IPS-18c (cell line): ENCODE measurements around the gene EGR1.
A peak's percentile ranks its signal among the peaks of the same experiment; 100 is the strongest.
"Not testable (repeated sequence)": the region's sequence is repeated elsewhere in the genome, so short reads cannot be mapped to it uniquely, and the experiment has no call there.

Experiments used
- H3K4me3 ChIP-seq: 2 replicates; pipeline ENCODE4 v1.7.0; 2013; ENCODE audit warnings: low read depth, mild to moderate bottlenecking, low read length, moderate library complexity; ENCODE audit not compliant: insufficient read depth
- H3K9me3 ChIP-seq: one replicate; pipeline ENCODE4 v1.6.1; 2013; ENCODE audit warnings: mild to moderate bottlenecking, low read length, moderate library complexity; ENCODE audit not compliant: control insufficient read depth, insufficient read depth

Gene EGR1

GRCh38 chr5:138490648-138491283, 25.5 kb downstream of the EGR1 start:
- H3K9me3 ChIP-seq: no peaks in the 10 kb centered on the region
- no peak overlapping the region for H3K4me3 ChIP-seq

GRCh38 chr5:138491284-138491648, 26.0 kb downstream of the EGR1 start:
- Histone ChIP-seq H3K4me3 (peak overlapping the region; percentile 57), H3K9me3 (no peaks in the 10 kb centered on the region)

GRCh38 chr5:138491669-138492559, 26.6 kb downstream of the EGR1 start:
- no peaks in the 10 kb centered on the region for H3K9me3 ChIP-seq
- H3K4me3 ChIP-seq: peak overlapping the region; percentile 58

DNA sequence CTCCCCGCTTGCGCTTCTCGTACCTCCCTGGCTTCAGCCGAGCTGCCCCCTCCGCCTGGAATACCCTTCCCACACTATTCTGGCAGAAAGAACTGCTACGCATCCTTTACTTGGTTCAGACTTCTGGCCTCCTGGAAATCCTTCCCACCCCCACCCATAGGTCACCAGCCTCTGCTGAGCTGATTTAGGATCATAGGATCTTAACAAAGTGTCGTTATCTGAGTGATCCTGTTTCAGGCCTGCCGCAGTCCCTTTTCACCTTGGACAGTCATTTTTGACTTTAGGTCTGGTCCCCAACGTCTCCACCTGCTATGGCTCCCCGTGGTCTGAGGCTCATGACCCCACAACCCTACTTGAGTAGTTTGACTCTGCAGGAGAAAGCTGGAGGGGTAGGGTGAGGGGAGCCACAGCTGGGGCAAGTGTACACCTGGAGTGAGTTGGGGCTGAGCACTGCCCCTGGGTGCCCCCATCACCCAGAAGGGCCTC, 27.3 kb downstream of the EGR1 start:
- no peaks in the 10 kb centered on the region for H3K9me3 ChIP-seq
- H3K4me3 ChIP-seq: peak overlapping the region; percentile 58

- no peaks in the 10 kb centered on the region for H3K9me3 ChIP-seq
- no peak overlapping the region for H3K4me3 ChIP-seq
These were observed 30.1 kb downstream of the EGR1 start for GRCh38 chr5:138495351-138495750.

DNA sequence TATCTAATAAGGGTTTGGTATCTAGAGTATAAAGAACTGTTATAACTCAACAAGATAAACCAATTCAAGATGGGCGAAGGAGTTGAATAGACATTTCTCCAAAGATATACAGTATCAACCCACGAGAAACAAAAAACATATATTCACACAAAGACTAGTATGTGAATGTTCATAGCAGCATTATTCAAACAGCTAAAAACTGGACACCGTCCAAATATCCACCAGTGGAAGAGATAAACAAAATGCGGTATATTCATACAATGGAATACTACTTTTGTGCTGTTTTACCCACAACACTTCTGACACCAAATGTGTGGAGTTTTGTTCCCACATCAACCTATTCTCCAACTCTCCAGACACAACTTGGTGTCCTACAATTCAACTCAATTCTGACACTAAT, 33.1 kb downstream of the EGR1 start:
- no peak overlapping the region for H3K4me3 ChIP-seq
- no peaks in the 10 kb centered on the region for H3K9me3 ChIP-seq

DNA sequence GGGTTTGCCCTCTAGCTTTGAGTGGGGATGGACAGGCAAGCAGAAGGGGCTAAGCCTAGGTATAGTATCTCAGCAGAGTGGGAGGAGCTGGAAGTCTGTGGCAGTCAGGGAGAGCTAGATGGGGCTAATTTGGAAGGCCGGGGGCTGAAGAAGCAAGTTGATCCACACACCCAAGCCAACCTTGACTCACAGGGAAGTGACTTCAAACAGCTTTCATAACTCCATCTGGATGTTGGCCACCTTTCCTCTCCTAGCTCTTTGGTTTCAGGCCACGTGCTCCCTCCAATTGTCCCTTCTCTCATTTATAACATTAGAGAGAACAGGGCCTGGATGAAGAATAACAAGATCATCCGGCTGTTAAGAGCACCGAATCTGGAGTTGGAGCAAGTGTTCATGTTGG, 36.8 kb downstream of the EGR1 start:
- no peak overlapping the region for H3K4me3 ChIP-seq
- H3K9me3 ChIP-seq: no peaks in the 10 kb centered on the region

GRCh38 chr5:138502521-138502920, 37.2 kb downstream of the EGR1 start:
- Histone ChIP-seq H3K4me3 (no peak overlapping the region), H3K9me3 (no peaks in the 10 kb centered on the region)

DNA sequence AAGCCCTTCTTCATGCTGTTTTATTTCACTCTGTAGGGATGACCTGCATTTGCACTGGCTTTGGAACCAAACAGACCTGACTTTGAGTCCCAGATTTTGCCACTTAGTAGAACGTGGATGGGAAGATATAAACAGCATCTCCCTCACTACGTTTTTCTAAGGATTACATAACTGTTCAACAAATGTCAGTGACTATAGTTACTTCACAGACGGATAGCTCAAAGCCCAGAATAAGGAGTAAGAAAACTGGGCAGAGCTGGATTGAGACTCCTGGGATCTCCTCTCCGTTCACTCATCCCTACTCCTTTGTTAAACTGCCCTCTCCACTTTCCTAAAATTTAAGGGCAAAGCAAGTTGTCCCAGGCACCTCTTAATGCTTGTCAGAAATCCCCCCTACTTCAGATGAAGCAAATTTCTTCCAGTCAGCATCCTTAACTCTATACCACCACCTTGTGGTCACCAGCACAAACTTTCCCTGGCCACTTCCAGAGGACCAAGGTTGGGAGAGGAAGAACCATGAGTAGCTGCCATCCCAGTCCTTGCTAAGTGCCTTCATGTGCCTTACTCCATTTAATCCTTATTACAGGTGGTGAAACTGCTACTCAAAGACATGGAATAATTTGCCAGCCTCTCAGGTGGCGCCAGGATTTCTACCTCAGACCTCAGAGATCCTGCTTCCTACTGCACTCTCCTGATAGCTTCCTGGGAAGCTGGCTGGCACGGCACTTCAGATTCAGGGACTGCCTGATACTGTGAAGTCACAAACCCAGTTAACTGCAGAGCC, 38.4 kb downstream of the EGR1 start:
- no peaks in the 10 kb centered on the region for H3K9me3 ChIP-seq
- H3K4me3 ChIP-seq: no peak overlapping the region

DNA sequence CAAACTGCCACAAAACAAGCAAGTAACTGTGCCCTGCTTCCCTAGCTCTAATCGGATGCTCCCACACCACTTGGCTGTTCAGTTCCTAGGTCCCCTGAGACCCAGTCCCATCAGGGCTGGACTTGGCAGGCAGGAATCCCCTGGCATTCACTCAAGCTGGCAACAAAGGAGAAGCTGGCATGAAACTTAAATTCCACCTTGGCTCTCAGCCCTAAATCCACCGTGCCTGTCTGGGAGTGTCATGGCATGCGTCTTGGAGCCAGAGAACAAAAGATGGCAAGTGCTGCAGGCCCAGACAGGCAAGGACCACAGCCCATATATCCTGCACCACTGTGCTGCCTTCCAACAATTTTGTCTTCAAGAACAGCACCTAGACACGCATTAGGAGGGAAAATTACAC, 39.5 kb downstream of the EGR1 start:
- no peaks in the 10 kb centered on the region for H3K9me3 ChIP-seq
- H3K4me3 ChIP-seq: no peak overlapping the region

DNA sequence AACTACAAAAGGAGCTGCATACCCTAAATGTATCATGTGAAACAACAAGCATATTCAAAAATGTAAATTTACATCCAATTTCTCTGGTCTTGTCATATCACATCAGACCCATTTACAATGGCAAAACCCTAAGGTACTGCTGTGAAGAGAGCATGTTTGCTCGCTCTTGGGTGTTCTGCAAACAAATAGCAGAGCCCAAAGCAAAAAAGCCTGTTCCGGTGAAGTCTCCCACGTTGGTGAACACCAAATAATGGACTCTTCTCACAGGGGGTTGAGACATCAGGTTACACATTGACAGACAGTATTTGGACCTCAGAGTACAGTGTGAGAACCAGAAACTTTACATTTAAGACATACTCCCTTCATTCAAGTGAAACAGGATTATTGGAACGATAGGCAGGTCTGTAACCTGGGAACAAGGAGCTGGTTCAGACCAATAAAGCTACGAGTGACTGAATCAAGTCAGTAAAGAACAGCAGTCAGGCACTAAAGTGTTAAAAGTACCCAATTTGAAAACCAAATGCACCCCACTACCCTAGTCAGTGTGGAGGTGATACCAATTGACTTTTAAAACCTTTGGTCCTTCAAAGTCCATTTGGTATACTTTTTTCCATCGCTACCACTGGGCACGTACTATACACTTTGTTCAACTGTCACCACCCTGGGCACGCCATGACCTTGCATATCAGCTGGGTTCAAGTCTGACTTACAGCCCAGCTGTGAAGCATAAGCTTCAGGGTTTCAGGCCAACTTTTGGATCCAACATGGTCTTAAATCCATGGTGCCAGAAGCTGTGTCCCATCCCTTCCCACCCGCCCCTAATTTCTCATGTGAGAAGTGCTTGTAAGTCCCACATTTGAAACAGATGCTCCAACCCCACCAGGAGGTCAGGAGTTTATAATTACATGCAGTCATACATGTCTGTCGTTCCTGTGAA, 41.4 kb downstream of the EGR1 start:
- Histone ChIP-seq H3K4me3 (no peak overlapping the region), H3K9me3 (no peaks in the 10 kb centered on the region)

DNA sequence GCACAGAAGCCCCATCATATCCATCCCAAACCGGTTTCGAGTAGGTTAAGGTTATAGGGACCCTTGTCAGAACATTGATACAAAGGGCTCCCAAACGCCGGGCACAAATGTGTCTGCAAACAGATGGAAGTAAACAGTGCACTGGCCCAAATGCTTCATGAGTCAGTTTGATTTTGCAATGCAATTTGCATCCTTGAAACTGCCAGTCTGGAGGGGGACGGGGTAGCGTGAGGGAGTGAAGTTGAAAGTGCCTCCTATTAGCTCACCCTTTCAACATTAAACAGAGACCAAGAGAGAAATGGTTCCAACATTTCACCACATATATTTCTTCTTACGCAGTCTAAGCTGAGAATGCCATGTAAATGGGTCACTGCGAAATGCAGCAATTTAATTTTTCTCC, 42.2 kb downstream of the EGR1 start:
- H3K4me3 ChIP-seq, H3K9me3 ChIP-seq: not testable (repeated sequence)

DNA sequence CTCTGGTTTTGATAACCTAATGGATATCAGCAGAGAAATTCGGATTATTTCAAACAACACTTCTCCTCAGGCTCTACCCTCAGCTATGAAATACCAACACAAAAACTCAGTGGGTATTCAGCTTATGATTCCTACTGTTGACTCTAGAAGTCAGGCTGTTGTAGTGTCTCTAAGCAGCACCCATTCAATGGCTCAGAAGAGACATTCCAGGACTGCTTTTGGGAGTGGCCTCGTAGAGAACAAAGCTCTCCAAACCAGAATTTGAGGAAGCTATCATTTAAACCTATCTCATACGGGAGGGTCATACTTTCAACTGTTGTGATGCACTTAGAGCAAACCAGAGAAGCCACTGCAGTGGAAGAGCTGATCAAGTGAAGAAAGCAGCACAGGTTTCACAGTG, 43.7 kb downstream of the EGR1 start:
- no peaks in the 10 kb centered on the region for H3K9me3 ChIP-seq

DNA sequence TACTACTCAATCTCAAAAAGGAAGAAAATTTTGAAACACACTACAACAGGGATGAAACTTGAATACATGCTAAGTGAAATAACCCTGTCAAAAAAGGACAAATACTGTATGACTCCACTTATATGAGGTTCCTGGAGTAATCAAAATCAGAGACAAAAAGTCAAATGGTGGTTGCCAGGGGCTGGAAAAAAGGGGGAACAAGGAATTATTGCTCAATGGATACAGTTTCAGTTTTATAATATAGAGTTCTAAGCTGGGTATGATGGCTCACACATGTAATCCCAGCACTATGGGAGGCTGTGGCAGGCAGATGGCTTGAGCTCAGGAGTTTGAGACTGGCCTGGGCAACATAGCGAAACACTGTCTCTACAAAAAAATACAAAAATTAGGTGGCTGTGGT, 48.7 kb downstream of the EGR1 start:
- no peaks in the 10 kb centered on the region for H3K9me3 ChIP-seq
- H3K4me3 ChIP-seq: no peak overlapping the region

More for the DNA sequence above, 43.7 kb downstream of the EGR1 start:
- H3K4me3 ChIP-seq: no peak overlapping the region

DNA sequence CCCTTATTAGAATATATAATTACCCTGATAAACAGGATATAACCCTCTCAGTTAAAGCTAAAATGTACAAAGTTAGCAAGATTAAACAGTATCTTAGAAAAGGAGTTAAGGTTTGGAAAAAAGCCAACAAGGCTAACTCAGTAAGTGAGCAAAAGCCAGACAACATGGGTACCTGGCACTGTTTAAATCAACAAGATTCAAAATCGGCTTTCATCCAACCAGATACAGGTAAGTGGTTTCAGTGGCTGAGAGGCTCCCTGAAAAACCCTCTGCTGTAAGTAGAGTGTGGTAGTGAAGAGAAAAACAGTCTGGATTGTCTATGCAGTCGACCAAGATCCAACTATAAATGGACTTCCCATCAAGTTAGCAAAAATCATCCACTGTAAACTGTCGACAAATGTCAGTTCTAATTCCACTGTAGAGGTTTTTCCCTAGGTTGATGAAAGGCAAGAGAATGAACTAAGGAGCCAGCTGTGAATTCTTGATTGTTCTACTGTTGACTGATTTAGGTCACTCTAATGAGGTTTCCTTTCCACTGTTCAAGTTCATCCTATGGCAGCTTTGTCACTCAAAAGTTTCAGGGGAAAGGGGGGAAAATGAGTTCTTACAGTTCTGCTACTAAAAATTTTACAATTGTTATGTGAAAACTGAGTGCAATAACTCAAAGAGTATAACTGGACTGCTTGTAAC, 50.4 kb downstream of the EGR1 start:
- Histone ChIP-seq H3K9me3 (no peaks in the 10 kb centered on the region), H3K4me3 (no peak overlapping the region)

DNA sequence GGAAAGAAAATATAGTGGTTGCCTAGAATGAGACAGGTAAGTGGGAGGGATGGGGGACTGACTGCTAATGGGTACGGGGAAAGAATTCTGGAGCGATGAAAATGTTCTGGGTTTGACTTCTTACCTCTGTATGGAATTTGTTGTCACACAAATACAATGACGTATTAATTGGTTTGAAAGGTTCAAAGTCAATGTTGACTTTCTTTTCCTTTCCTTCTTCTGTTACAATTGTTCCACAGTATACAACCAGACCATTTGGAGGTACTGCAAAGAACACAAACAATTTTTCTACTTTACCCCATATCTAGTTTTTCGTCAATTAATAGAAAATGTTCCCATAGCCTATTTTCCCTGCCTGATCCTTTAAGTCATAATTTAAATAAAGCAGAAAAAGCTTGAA, 52.2 kb downstream of the EGR1 start:
- H3K9me3 ChIP-seq: no peaks in the 10 kb centered on the region
- H3K4me3 ChIP-seq: no peak overlapping the region
